HG03108 (cell line): ENCODE measurements around the gene MYG1.

Experiments used
- ATAC-seq: cut with Tn5 transposase; IDR thresholded peaks from one replicate; pipeline ENCODE4 v1.9.1; 2021; ENCODE audit warnings: moderate library complexity; ENCODE audit not compliant: unreplicated experiment

The MYG1 gene

GRCh38 chr12:53352331-53353256 lies 53.1 kb downstream of the MYG1 start:
- ATAC-seq, result peak; percentile 87

- no peak for ATAC-seq
Observed at GRCh38 chr12:53353257-53353655, 53.8 kb downstream of the MYG1 start.

GRCh38 chr12:53355121-53355520 lies 55.6 kb downstream of the MYG1 start:
- no peak for ATAC-seq
